Prostate gland (tissue), 2 donors: ENCODE data around the gene CCR7.

Experiments
- CTCF ChIP-seq, 4 experiments: fragments of 200-600 bp in 2 of 4; fragments of 450-650 bp in 2 of 4; sonication (generic) in 2 of 4; IDR thresholded peaks; 1 replicate in 3 of 4; 2 replicates in 1 of 4; pipeline ENCODE4 v1.5.1; 2016 to 2019; ENCODE audit warnings: antibody characterized with exemption in 4 of 4, mild to moderate bottlenecking in 2 of 4, moderate library complexity in 2 of 4
- POLR2A ChIP-seq: fragments of 450-650 bp; IDR thresholded peaks from one replicate; pipeline ENCODE4 v1.6.1; 2016; ENCODE audit warnings: antibody characterized with exemption, mild to moderate bottlenecking
- POLR2AphosphoS5 ChIP-seq: sonication (generic); formaldehyde crosslinking; IDR thresholded peaks from one replicate; pipeline ENCODE4 v1.6.1; 2017; ENCODE audit warnings: antibody characterized with exemption

GRCh38 chr17:40558890-40559563 is 6.2 kb downstream of the CCR7 start:
- TF ChIP-seq CTCF (IDR thresholded peaks at IDR 0.05) (no peak), POLR2A (no peak), POLR2AphosphoS5 (peak; percentile 81)
